Upper lobe of right lung (tissue), 1 donor: ENCODE results near the gene PRSS57. TPM values are rescaled to one million over a fixed set of nuclear protein-coding genes. Genes with fewer than 3 reads are reported as not detected.

ENCODE experiments used
- ATAC-seq: fragments of 200-7000 bp; cut with Tn5 transposase; one replicate; pipeline ENCODE4 v1.9.1; 2020; ENCODE audit warnings: mild to moderate bottlenecking, moderate library complexity
- DNase-seq: peaks from one replicate; pipeline ENCODE4 v3.0.0-alpha.2; 2020
- H3K27ac ChIP-seq: fragments of 200-600 bp; one replicate; pipeline ENCODE4 v1.8.0; 2022
- H3K27me3 ChIP-seq: fragments of 200-600 bp; one replicate; pipeline ENCODE4 v1.8.0; 2022; ENCODE audit warnings: mild to moderate bottlenecking
- H3K36me3 ChIP-seq: fragments of 200-600 bp; one replicate; pipeline ENCODE4 v1.8.0; 2022
- H3K4me1 ChIP-seq: fragments of 200-600 bp; one replicate; pipeline ENCODE4 v1.8.0; 2022
- H3K4me3 ChIP-seq: fragments of 200-600 bp; one replicate; pipeline ENCODE4 v1.8.0; 2022; ENCODE audit warnings: mild to moderate bottlenecking
- H3K9me3 ChIP-seq: fragments of 200-600 bp; one replicate; pipeline ENCODE4 v1.8.0; 2022
- CTCF ChIP-seq: fragments of 200-600 bp; IDR thresholded peaks from one replicate; pipeline ENCODE4 v1.8.0; 2022; ENCODE audit warnings: antibody characterized with exemption
- intact Hi-C: fragments of 100-400 bp; cut with DNase I; formaldehyde crosslinking; loops from one replicate; pipeline ENCODE4 v1.11.0; 2022
- total RNA-seq: library from RNA; stranded (reverse); fragmentation: NEBNext Ultra II Directional; extraction: Animal tissue kit (Norgen Biotek cat#: 25700); gene quantifications from one replicate; pipeline ENCODE4 v1.2.1, GENCODE V29; 2021
- donor health status: DM: no; HTN: yes; CAD: no; lungs with severe emphysema.

The PRSS57 gene
- total RNA-seq, 1 donor from 2014 or later, result not detected

DNA sequence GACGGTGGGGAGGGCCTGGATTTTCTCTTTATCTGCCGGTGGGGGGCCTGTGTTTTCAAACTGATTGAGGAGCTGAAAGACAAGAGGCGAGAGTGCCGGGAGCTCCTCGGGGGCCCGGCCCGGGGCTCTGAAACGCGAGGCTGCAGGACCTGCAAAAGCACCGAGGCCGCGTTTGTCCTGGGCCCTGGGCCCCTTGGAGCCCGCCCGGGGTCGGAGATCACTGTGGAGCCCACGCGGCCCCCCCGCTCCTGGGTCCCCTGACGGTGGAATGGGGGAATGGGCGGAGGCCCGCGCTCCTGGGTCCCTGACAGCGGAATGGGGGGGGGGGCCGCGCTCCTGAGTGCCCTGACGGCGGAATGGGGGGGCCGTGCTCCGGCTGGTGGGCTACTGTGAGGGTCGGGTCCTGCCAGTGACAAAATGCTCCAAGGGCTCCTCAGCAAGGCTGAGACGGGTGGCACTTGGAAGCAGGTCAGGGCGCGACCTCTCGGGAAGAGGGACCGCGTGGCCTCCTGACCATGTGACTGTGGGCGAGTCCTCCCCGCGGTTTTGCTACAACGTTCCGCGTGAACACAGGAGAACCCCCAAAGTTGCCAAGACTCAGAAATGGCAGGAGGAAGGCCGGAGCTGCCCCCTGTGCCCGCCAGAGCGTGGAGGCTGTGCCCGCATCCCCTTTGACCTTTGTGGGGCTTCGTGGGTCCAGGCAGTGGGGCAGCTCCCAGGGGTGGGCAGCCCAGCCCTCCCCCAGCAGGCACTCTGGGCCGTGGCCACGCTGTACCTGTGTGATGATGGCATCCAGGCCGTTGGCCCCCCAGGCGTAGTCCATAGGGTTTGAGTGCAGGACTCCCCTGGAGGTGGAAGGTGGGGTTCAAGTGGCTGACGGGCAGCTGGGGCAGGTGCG, 46.1 kb downstream of the PRSS57 start:
- intact Hi-C loops, result no loop called here
- Histone ChIP-seq H3K4me3 (no peak overlapping the region), H3K36me3 (peaks cover 74% of the 10 kb centered on the region), H3K27me3 (no peaks in the 10 kb centered on the region), H3K9me3 (no peaks in the 10 kb centered on the region), H3K4me1 (no peaks in the 10 kb centered on the region), H3K27ac (no peak overlapping the region)
- no peak for TF ChIP-seq CTCF
- ATAC-seq, result no peak
- DNase-seq, result no peak

GRCh38 chr19:648305-648704, 46.9 kb downstream of the PRSS57 start:
- no peak for DNase-seq
- Histone ChIP-seq H3K4me1 (no peaks in the 10 kb centered on the region), H3K36me3 (peaks cover 68% of the 10 kb centered on the region), H3K27me3 (no peaks in the 10 kb centered on the region), H3K4me3 (no peak overlapping the region), H3K27ac (no peak overlapping the region), H3K9me3 (no peaks in the 10 kb centered on the region)
- no peak for ATAC-seq
- no peak for TF ChIP-seq CTCF
- intact Hi-C loops, result no loop called here

DNA sequence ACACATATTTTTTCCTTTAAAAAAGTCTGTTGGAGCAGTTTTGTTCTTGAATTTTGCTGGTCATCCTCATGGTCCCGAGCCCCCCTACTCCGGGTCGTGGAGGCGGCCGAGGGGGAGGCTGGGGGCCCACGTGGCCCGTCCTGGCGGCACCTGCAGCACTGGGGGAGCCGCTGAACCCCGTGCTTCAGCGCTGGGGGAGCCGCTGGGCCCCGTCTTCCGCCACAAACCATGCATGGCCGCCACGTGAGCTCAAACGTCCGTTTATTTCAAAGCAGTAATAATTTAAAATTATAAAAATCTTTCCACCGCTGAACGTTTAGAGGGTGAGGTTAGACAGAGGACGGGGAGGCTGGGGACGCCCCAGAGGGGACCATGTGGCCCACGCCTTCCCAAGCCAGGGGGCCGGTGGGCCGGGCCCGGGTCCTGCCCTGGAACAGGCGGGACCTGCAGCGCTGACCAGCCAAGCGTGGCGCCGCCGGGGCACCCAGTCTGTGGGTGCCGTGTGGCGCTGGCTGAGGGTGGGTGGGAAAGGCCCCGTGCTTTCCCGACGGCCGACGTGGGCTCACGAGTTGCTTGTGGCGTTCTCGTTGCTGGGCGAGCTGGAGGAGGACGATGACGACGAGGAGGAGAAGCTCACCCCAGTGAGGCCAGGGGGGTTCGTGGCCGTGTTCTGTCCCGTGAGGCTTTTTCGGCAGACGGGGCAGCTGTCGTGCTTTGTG, 47.5 kb downstream of the PRSS57 start:
- H3K27me3 ChIP-seq, result no peaks in the 10 kb centered on the region
- no peak for DNase-seq
- peaks cover 68% of the 10 kb centered on the region for H3K36me3 ChIP-seq
- TF ChIP-seq CTCF, result no peak
- no peaks in the 10 kb centered on the region for H3K9me3 ChIP-seq
- no peaks in the 10 kb centered on the region for H3K4me1 ChIP-seq
- intact Hi-C loops, result no loop called here
- H3K27ac ChIP-seq, result no peak overlapping the region
- no peak for ATAC-seq
- H3K4me3 ChIP-seq, result no peak overlapping the region

DNA sequence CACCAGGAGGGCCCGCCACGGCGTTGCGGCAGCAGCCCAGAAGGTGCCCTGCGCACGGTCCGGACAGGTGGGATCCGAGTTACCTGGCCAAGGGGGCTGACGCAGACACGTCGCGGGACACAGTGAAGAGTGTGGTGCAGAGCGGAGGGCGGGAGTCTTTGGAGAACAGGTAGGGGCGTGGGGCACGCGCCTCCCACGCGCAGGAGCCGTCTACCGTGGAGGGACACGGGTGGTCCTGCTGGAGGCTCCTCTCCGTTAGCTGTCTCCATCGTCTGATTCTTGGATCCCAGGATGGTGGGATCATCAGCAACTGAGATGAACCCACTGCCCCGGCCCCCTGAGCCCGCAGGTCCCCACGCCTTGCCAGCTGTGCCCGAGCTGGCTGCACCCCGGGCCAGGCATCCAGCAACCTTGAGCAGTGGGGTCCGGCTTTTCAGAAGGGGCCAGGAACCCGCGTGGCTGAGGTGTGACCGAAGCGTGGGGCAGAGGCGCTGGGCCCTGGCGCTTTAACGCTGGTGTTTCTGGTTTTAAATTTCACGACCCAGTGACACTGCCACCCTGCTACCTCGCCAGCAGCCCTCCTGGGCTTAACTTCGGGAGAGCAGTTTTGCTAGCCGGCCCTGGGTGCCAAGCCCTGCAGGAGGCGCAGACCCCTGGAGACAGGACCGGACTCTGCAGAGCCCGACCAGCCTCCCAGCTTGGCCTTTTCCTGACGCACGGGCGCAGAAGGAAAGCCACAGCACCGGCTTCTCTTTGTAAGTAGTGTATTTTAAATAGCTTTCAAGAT, 48.3 kb downstream of the PRSS57 start:
- Histone ChIP-seq H3K36me3 (peaks cover 61% of the 10 kb centered on the region), H3K27ac (no peak overlapping the region), H3K4me1 (no peaks in the 10 kb centered on the region), H3K9me3 (no peaks in the 10 kb centered on the region), H3K27me3 (no peaks in the 10 kb centered on the region), H3K4me3 (no peak overlapping the region)
- DNase-seq (no peak), ATAC-seq (no peak)
- intact Hi-C loops, result no loop called here
- no peak for TF ChIP-seq CTCF

- no peak overlapping the region for H3K4me3 ChIP-seq
- H3K36me3 ChIP-seq, result peaks cover 53% of the 10 kb centered on the region
- TF ChIP-seq CTCF, result no peak
- no peaks in the 10 kb centered on the region for H3K4me1 ChIP-seq
- no peak overlapping the region for H3K27ac ChIP-seq
- H3K27me3 ChIP-seq, result no peaks in the 10 kb centered on the region
- intact Hi-C loops, result no loop called here
- no peak for ATAC-seq
- no peaks in the 10 kb centered on the region for H3K9me3 ChIP-seq
- no peak for DNase-seq
Observed at GRCh38 chr19:645912-646778, 49.1 kb downstream of the PRSS57 start.
